Prostate gland (tissue), 2 donors: ENCODE results near the gene TMEM123. TPM values are rescaled to one million over a fixed set of nuclear protein-coding genes. Genes with fewer than 3 reads are reported as not detected.

Experiments
- DNase-seq: peaks from one replicate; pipeline ENCODE4 v3.0.0-alpha.2; 2019; ENCODE audit warnings: low spot score
- H3K27ac ChIP-seq, 2 donors: fragments of 200-600 bp; sonication (generic); 2 replicates each; pipeline ENCODE4 v1.5.1; 2017 to 2019
- H3K27me3 ChIP-seq: fragments of 200-600 bp; sonication (generic); replicated peaks from 2 replicates; pipeline ENCODE4 v1.5.1; 2019; ENCODE audit not compliant: insufficient read depth
- H3K36me3 ChIP-seq, 2 donors: fragments of 200-600 bp; sonication (generic); 1 replicate in 1 of 2; 2 replicates in 1 of 2; pipeline versions ENCODE4 v1.5.1 to v1.8.1; 2017 to 2019
- H3K4me1 ChIP-seq: fragments of 200-600 bp; sonication (generic); replicated peaks from 2 replicates; pipeline ENCODE4 v1.5.1; 2019
- H3K4me3 ChIP-seq, 2 donors: fragments of 200-600 bp; sonication (generic); 2 replicates each; pipeline ENCODE4 v1.5.1; 2017 to 2019
- H3K9me3 ChIP-seq: fragments of 200-600 bp; sonication (generic); 2 replicates; pipeline ENCODE4 v1.5.1; 2017
- CTCF ChIP-seq, 4 experiments: fragments of 200-600 bp in 2 of 4; fragments of 450-650 bp in 2 of 4; sonication (generic) in 2 of 4; IDR thresholded peaks; 1 replicate in 3 of 4; 2 replicates in 1 of 4; pipeline ENCODE4 v1.5.1; 2016 to 2019; ENCODE audit warnings: antibody characterized with exemption in 4 of 4, mild to moderate bottlenecking in 2 of 4, moderate library complexity in 2 of 4
- POLR2A ChIP-seq: fragments of 450-650 bp; IDR thresholded peaks from one replicate; pipeline ENCODE4 v1.6.1; 2016; ENCODE audit warnings: antibody characterized with exemption, mild to moderate bottlenecking
- POLR2AphosphoS5 ChIP-seq: sonication (generic); formaldehyde crosslinking; IDR thresholded peaks from one replicate; pipeline ENCODE4 v1.6.1; 2017; ENCODE audit warnings: antibody characterized with exemption
- WGBS: methylation state at CpG from one replicate; pipeline ENCODE4 v1.1.5; 2018; 5-methylcytosine and 5-hydroxymethylcytosine counted together
- intact Hi-C: fragments of 100-400 bp; cut with DNase I; formaldehyde crosslinking; loops from one replicate; pipeline ENCODE4 v1.14.2; 2022
- total RNA-seq, 2 donors: library from RNA; depleted of rRNA; stranded (reverse); fragments of >200 nt; gene quantifications; one replicate each; pipeline ENCODE4 v1.1.0, GENCODE V29; 2016

Gene TMEM123
- total RNA-seq, 2 donors from 2014 or later: 205 to 227 TPM

GRCh38 chr11:102407901-102408300 is 44.7 kb downstream of the TMEM123 start:
- Histone ChIP-seq H3K4me3 (no peak overlapping the region), H3K27me3 (no peaks in the 10 kb centered on the region), H3K36me3 (no peaks in the 10 kb centered on the region), H3K27ac (no peak overlapping the region), H3K4me1 (no peaks in the 10 kb centered on the region), H3K9me3 (no peaks in the 10 kb centered on the region)
- no peak for DNase-seq
- WGBS: 42% methylated on average over 3 of the region's 3 CpGs
- no peak for TF ChIP-seq CTCF (IDR thresholded peaks at IDR 0.05)
- no peak for TF ChIP-seq POLR2A
- no peak for TF ChIP-seq POLR2AphosphoS5
- intact Hi-C loops: no loop called here

DNA sequence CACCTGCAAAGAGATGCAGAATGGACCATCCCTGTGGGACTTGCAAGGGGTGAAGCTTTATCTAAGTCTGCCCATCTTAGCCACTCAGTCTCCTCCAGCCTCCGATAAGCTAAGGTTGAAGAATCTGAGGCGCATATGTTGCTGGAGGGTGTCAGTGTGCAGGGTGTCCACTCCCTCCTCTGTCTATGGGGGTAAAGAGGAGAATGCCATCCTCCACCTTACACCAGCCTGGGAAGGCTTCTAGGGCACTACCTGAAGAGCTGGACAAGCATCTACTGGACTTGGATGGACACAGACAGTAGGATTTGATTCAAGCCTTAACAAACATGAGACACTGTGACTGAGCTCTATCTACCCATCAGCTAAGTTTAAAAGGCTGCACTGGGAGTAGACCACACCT is 46.5 kb downstream of the TMEM123 start:
- Histone ChIP-seq H3K27ac (no peak overlapping the region), H3K9me3 (no peaks in the 10 kb centered on the region), H3K36me3 (no peaks in the 10 kb centered on the region), H3K27me3 (no peaks in the 10 kb centered on the region), H3K4me3 (no peak overlapping the region), H3K4me1 (no peaks in the 10 kb centered on the region)
- no peak for DNase-seq
- intact Hi-C loops: no loop called here
- TF ChIP-seq POLR2A: no peak
- TF ChIP-seq POLR2AphosphoS5: no peak
- no peak for TF ChIP-seq CTCF (IDR thresholded peaks at IDR 0.05)
- WGBS: 93% methylated on average over 2 of the region's 2 CpGs

- DNase-seq: no peak
- no peaks in the 10 kb centered on the region for H3K4me1 ChIP-seq
- no peak overlapping the region for H3K27ac ChIP-seq
- no peaks in the 10 kb centered on the region for H3K9me3 ChIP-seq
- intact Hi-C loops: no loop called here
- no peak for TF ChIP-seq POLR2AphosphoS5
- TF ChIP-seq POLR2A: no peak
- TF ChIP-seq CTCF (IDR thresholded peaks at IDR 0.05): no peak
- 76% methylated on average over 5 of the region's 5 CpGs for WGBS
- H3K27me3 ChIP-seq: no peaks in the 10 kb centered on the region
- H3K36me3 ChIP-seq: no peaks in the 10 kb centered on the region
- no peak overlapping the region for H3K4me3 ChIP-seq
Measured at GRCh38 chr11:102405501-102405900, 47.1 kb downstream of the TMEM123 start.

DNA sequence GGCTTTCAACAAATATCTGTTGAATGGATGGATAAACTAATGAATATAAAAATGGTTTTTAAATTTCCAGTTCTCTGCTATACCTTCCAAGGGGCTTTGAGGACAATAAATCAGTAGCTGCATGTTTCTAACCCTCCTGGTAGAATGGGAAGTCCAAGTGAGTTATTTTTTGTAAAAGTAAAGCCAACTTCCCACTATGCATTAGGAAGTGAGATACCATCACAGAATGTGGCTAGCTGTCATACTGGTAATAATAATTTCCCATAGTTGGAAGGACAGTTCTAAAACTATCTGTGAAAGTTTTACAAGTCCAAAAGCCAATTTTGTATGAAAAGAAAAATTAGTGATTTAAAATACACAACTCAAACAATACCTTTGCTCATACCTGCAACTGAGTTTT is 50.0 kb downstream of the TMEM123 start:
- DNase-seq: no peak
- Histone ChIP-seq H3K4me1 (no peaks in the 10 kb centered on the region), H3K27ac (no peak overlapping the region), H3K36me3 (no peaks in the 10 kb centered on the region), H3K27me3 (no peaks in the 10 kb centered on the region), H3K4me3 (no peak overlapping the region), H3K9me3 (no peaks in the 10 kb centered on the region)
- intact Hi-C loops: no loop called here
- TF ChIP-seq CTCF (IDR thresholded peaks at IDR 0.05) (no peak), POLR2AphosphoS5 (no peak), POLR2A (no peak)

- Histone ChIP-seq H3K27ac (no peak overlapping the region), H3K4me1 (no peaks in the 10 kb centered on the region), H3K4me3 (no peak overlapping the region), H3K27me3 (no peaks in the 10 kb centered on the region), H3K9me3 (no peaks in the 10 kb centered on the region), H3K36me3 (no peaks in the 10 kb centered on the region)
- intact Hi-C loops: no loop called here
- no peak for TF ChIP-seq POLR2A
- TF ChIP-seq POLR2AphosphoS5: no peak
- TF ChIP-seq CTCF (IDR thresholded peaks at IDR 0.05): no peak
- DNase-seq: no peak
- WGBS: 96% methylated on average over 3 of the region's 3 CpGs
Measured at GRCh38 chr11:102401905-102402304, 50.7 kb downstream of the TMEM123 start.
